ENCODE data around the gene CD209.
"Not testable (repeated sequence)": the region's sequence is repeated elsewhere in the genome, so short reads cannot be mapped to it uniquely, and the experiment has no call there.

CD209 gene, protein sequence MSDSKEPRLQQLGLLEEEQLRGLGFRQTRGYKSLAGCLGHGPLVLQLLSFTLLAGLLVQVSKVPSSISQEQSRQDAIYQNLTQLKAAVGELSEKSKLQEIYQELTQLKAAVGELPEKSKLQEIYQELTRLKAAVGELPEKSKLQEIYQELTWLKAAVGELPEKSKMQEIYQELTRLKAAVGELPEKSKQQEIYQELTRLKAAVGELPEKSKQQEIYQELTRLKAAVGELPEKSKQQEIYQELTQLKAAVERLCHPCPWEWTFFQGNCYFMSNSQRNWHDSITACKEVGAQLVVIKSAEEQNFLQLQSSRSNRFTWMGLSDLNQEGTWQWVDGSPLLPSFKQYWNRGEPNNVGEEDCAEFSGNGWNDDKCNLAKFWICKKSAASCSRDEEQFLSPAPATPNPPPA

DNA sequence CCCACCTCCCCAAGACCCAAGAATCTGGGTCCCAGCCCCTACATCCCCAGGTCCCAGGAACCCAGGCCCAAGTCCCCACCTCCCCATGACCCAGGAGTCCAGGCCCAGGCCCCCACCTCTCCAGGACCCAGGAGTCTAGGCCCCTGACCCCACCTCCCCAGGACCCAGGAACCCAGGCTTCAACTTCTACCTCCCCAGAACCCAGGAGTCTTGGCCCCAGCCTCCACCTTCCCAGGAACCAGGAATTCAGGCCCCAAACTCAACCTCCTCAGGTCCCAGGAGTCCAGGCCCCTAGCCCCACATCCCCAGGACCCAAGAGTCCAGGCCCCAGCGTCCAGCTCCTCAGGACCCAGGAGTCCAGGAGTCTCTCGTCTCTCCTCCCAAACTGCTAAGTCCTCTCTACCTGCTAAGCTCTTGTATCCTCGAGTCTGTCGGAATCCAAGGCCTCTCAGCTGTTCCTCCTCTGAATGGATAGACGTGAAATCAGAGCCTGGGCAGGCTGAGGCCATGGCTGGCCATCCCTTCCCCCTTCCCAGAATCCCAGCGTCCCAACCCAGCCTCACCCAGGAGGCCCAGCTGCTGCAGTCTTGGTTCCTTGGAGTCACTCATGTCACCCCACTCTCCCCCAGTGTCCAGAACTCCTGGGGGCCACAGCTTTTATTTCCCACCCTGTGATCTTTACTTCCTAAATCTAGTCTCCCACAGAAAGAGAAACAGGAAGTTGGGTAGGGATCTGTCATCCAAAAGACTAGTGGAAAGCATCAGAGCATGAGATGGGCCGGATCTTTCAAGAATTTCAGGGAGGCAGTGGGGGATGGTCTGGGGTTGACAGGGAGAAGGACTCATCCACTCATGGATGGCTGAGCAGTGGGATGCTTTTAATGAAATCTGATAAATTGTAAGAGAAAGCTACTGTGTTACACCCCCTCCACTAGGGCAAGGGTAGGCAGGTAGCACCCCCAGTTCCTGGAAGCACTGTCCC, at the start of gene CD209:
TSS of gene CD209 (minus strand) at position 632 of the 982 bp plus-strand sequence. CDS start at position 609, 23 bp downstream.
- in situ Hi-C loops (cut with MboI; ENCODE audit: low sequenced_read_pairs) = no loop called here
- Histone ChIP-seq H3K36me3 (replicated peaks) (no peaks in the 10 kb centered on the region), H3K4me3 (no peak within 1 kb of the TSS), H3K9me3 (no peaks in the 10 kb centered on the region), H3K4me1 (no peaks in the 10 kb centered on the region), H3K27me3 (ENCODE audit: low read depth) (no peaks in the 10 kb centered on the region)
- no peak for DNase-seq (ENCODE audit: low spot score in 2 of 2)

DNA sequence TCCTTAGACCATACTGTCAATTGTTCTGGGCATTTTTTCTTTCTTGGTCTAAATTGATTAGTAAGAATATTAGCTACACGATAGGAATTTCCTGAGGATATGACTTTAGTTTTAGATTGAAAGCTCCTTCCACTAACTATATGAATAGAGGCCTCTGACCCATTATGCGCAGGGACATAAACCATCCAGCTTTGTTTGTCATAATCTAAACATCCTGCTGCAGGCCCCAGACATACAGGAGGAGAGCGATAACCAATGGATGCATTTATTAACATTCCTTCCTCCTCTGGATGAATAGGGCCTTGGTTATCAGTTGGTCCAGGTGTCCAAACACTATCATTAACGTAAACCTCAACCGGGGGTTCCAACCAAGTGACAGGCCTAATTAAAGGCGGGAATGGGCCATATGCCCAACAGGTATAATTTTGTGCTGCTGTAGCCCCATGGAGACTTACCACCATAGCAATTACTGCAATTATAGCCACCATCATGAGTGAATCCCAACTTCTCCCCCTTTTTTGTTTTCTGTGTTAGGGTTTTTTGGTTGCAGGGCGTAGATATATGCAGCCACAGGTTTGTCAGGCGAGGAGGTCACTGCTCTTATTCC, 48.3 kb upstream of the CD209 start:
- Histone ChIP-seq H3K27me3 (ENCODE audit: low read depth) (peaks cover 2% of the 10 kb centered on the region; the same call in 1 of the 2 replicates), H3K36me3 (replicated peaks) (no peaks in the 10 kb centered on the region), H3K4me1 (peaks cover 16% of the 10 kb centered on the region), H3K9me3 (no peaks in the 10 kb centered on the region), H3K4me3 (no peak overlapping the region)
- in situ Hi-C loops (cut with MboI; ENCODE audit: low sequenced_read_pairs) = no loop called here
- no peak for DNase-seq (ENCODE audit: low spot score in 2 of 2)

DNA sequence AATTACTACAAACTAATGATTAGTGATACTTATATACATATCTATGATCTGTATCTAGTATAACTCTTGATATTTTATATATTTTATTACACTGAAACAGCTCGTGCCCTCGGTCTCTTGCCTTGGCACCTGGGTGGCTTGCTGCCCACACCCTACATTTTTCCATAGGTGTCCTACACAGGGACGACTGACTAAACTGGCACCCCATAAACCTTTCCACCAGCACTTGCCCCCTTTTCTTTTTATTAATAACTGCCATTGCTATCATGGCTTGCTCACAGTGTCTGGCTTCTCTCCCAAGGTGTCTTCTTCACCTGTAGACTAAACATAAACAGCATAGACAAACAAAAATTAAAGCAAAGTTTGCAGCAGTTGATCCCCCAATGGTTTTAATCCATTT, 46.2 kb upstream of the CD209 start:
- DNase-seq (ENCODE audit: low spot score in 2 of 2) = no peak
- H3K27me3 ChIP-seq (ENCODE audit: low read depth) = peaks cover 4% of the 10 kb centered on the region
- in situ Hi-C loops (cut with MboI; ENCODE audit: low sequenced_read_pairs) = no loop called here

DNA sequence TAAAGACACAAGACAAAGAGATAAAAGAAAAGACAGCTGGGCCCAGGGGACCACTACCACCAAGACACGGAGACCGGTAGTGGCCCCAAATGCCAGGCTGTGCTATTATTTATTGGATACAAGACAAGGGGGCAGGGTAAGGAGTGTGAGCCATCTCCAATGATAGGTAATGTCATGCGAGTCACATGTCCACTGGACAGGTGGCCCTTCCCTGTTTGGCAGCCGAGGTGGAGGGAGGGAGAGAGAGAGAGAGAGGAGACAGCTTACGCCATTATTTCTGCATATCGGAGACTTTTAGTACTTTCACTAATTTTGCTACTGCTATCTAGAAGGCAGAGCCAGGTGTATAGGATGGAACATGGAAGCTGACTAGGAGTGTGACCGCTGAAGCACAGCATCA, 45.4 kb upstream of the CD209 start:
- H3K4me3 ChIP-seq; H3K9me3 ChIP-seq; H3K36me3 ChIP-seq (replicated peaks); H3K27me3 ChIP-seq (ENCODE audit: low read depth); H3K4me1 ChIP-seq; DNase-seq (ENCODE audit: low spot score in 2 of 2); in situ Hi-C loops (cut with MboI; ENCODE audit: low sequenced_read_pairs): not testable (repeated sequence)

More for the DNA sequence above, 46.2 kb upstream of the CD209 start:
- no peaks in the 10 kb centered on the region for H3K36me3 ChIP-seq (replicated peaks)
- no peaks in the 10 kb centered on the region for H3K9me3 ChIP-seq
- peaks cover 5% of the 10 kb centered on the region for H3K4me1 ChIP-seq
- no peak overlapping the region for H3K4me3 ChIP-seq

DNA sequence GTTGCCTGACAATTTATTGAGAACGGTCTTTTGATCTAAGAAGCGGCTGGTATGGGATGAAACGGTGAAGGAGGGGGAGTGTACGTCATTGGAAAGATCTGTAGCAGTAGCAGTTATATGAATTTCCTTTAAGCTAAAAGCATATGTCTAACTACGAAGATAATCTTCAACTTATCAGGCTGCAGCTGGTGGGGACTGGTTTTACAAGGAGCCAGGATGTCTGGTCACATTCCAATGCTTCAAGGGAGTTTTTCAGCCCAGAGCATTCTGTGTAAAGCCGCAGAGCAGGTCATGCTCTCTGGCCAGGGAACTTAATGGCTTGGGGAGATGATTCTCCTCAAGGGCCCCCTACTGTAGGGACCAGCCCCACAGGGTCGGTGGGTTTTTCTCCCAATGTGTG, 44.9 kb upstream of the CD209 start:
- in situ Hi-C loops (cut with MboI; ENCODE audit: low sequenced_read_pairs) = no loop called here
- Histone ChIP-seq H3K36me3 (replicated peaks) (no peaks in the 10 kb centered on the region), H3K4me1 (no peaks in the 10 kb centered on the region), H3K27me3 (ENCODE audit: low read depth) (peaks cover 4% of the 10 kb centered on the region), H3K9me3 (no peaks in the 10 kb centered on the region), H3K4me3 (no peak overlapping the region)
- DNase-seq (ENCODE audit: low spot score in 2 of 2) = no peak

DNA sequence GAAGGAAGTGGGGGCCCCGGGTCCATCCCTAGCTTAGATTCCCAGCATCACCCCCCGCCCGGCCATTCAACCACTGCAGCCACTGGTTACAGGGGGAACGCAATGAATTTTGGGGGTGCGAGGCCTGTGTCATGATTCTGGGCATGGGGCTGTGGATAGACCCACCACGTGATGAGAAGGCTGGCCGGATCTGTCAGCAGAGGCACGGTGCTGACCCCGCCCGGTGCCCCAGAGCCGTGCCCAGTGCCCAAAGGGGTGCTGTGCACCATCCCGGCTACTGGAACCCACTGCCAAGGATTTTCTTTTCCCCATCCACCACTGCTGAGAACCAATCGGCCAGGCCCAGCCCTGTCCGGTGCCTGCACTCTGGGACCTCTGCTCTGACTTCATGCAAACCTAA, 43.1 kb upstream of the CD209 start:
- peaks cover 4% of the 10 kb centered on the region for H3K27me3 ChIP-seq (ENCODE audit: low read depth)
- H3K4me1 ChIP-seq = no peaks in the 10 kb centered on the region
- H3K9me3 ChIP-seq = no peaks in the 10 kb centered on the region
- H3K36me3 ChIP-seq (replicated peaks) = no peaks in the 10 kb centered on the region
- H3K4me3 ChIP-seq = no peak overlapping the region
- DNase-seq (ENCODE audit: low spot score in 2 of 2) = no peak
- in situ Hi-C loops (cut with MboI; ENCODE audit: low sequenced_read_pairs) = no loop called here

DNA sequence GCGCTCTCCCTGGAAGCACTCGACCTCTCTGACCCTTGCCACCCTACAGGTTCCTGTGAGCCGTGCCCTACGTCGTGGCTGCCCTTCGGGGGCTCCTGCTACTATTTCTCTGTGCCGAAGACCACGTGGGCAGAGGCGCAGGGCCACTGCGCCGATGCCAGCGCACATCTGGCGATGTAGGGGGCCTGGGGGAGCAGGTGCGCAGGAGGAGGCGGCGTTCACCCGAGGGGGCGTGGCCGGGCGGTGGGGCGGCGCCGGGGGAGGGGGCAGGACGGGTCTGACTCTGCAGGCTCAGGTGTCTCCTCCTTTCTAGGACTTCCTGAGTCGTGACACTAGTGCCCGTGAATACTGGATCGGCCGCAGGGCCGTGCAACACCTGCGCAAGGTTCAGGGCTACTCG, 42.1 kb upstream of the CD209 start:
- Histone ChIP-seq H3K4me3 (no peak overlapping the region), H3K27me3 (ENCODE audit: low read depth) (peaks cover 7% of the 10 kb centered on the region), H3K4me1 (no peaks in the 10 kb centered on the region), H3K36me3 (replicated peaks) (no peaks in the 10 kb centered on the region), H3K9me3 (peaks cover 2% of the 10 kb centered on the region; the same call in 1 of the 2 replicates)
- no peak for DNase-seq (ENCODE audit: low spot score in 2 of 2)
- in situ Hi-C loops (cut with MboI; ENCODE audit: low sequenced_read_pairs) = no loop called here

DNA sequence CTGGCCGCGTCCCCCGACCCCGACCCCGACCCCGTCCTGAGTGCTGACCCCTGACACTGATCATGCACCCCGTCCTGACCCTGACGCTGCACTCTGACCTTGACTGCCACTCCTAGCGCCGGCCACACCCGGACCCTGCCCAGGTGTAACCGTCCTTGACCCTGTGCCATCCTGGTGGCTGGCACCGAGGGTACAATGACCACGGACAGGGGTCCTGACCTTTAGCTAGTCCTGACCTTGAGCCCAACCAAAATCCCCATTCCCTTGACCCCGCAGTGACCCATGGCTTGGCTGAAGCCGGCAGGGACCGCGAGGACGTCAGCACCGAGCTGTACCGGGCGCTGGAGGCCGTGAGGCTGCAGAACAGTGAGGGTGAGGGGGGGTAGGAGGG, 41.6 kb upstream of the CD209 start:
- Histone ChIP-seq H3K4me1 (no peaks in the 10 kb centered on the region), H3K4me3 (no peak overlapping the region), H3K27me3 (ENCODE audit: low read depth) (peaks cover 9% of the 10 kb centered on the region), H3K9me3 (peaks cover 2% of the 10 kb centered on the region; the same call in 1 of the 2 replicates), H3K36me3 (replicated peaks) (no peaks in the 10 kb centered on the region)
- DNase-seq (ENCODE audit: low spot score in 2 of 2) = no peak
- in situ Hi-C loops (cut with MboI; ENCODE audit: low sequenced_read_pairs) = no loop called here

DNA sequence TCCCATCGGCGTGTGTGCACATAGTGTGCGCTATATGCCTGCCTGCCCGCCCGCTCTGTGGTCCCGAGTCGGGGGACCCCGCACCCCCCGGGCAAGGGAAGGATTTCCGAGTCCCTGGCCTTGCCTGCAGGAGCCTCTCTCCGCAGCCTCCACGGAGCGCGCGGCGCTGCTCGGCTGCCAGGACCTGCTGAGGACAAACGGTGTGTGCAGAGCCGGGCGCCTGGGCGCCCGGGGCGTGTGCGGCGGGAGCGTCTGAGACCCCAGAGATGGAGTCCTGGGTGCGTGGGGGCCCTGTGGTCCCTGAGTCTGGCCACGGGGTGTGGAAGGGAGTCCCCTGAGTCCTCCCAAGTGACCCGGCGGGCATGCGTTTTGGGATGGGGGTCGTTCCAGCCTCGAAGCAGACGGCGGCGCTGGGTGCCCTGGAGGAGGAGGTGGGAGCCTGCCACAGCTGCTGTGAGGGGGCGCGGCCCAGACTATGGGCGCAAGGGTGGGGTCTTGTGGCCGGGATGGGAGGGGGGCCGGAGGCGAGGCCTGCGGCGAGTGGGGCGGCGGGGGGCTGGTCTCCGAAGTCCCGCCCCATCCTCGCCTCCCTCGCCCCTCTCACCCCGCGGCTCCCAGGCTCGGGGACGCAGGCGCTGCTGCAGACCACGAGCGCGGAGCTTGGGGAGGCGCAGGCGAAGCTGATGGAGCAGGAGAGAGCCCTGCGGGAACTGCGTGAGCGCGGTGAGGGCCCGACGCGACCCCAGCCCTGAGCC, 41.0 kb upstream of the CD209 start:
- in situ Hi-C loops (cut with MboI; ENCODE audit: low sequenced_read_pairs) = no loop called here
- Histone ChIP-seq H3K9me3 (peaks cover 2% of the 10 kb centered on the region; the same call in 1 of the 2 replicates), H3K36me3 (replicated peaks) (no peaks in the 10 kb centered on the region), H3K27me3 (ENCODE audit: low read depth) (peaks cover 13% of the 10 kb centered on the region), H3K4me1 (no peaks in the 10 kb centered on the region), H3K4me3 (no peak overlapping the region)
- no peak for DNase-seq (ENCODE audit: low spot score in 2 of 2)

DNA sequence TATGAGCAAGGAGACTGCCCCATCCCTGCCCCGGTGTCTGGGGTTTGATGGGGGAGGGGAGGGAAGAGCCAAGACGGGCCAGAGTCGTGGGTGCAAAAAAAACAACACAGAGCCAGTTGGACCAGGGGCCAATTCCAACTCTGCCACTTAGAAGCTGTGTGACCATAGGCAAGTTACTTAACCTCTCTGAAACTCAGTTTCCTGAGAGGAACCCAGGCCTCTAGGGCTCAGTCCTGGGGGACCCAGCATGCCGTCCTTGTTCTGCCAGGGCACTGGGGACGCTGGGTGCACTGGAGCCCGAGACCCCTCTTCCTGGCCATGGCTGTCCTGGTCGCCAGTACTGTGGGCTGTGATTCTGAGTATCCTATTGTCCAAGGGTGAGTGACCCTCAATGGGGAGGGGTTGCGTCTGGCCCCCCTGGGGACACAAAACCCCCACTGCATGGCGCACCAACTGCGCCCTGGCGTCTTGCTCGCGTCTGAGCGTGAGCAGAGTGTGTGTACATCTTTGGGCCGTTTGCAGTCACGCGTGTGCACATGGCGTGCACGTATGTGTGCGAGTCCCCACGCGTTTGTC, 40.4 kb upstream of the CD209 start:
- Histone ChIP-seq H3K9me3 (peaks cover 2% of the 10 kb centered on the region; the same call in 1 of the 2 replicates), H3K4me3 (no peak overlapping the region), H3K27me3 (ENCODE audit: low read depth) (peaks cover 16% of the 10 kb centered on the region), H3K4me1 (no peaks in the 10 kb centered on the region), H3K36me3 (replicated peaks) (no peaks in the 10 kb centered on the region)
- no peak for DNase-seq (ENCODE audit: low spot score in 2 of 2)
- in situ Hi-C loops (cut with MboI; ENCODE audit: low sequenced_read_pairs) = no loop called here

DNA sequence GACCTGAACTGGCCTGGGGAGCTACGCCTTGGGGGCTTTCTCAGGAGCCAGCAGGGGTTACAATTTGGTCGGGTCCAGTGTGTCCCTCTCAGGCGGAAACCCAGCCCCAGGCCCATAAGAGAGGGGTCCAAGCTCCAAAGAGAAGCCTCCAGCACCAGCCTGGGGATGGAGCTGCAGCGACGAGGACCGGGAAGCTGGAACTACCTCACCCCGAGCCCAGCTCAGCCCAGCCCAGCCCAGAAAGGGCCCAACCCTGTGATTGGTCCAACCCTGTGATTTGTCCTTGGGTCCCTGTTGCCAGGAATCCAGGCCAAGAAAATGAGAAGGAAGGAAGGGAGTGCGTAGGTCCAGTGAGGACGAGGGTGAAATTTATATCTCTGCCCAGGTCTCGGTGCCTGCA, 39.8 kb upstream of the CD209 start:
- H3K27me3 ChIP-seq (ENCODE audit: low read depth) = peaks cover 21% of the 10 kb centered on the region
- H3K4me3 ChIP-seq = no peak overlapping the region
- in situ Hi-C loops (cut with MboI; ENCODE audit: low sequenced_read_pairs) = no loop called here
- H3K9me3 ChIP-seq = peaks cover 2% of the 10 kb centered on the region; the same call in 1 of the 2 replicates
- no peaks in the 10 kb centered on the region for H3K4me1 ChIP-seq
- no peaks in the 10 kb centered on the region for H3K36me3 ChIP-seq (replicated peaks)
- DNase-seq (ENCODE audit: low spot score in 2 of 2) = no peak

DNA sequence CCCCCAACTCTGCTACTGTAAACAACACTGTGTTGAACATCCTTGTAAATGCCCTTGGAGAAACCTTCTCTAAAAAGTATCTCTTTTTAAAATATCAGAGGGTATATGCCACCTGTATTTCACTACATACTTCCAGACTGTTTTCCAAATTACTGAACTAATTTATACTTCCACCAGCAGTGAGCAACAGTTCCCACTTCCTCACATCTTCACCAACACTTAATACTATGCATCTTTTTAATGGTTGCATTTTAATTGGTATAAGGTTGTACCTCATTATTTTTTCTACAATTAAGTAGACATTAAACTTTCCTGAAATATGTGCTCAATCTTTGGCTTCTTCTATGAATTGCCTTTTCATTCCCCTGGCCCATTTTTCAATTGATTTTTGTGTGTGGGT, 37.5 kb upstream of the CD209 start:
- DNase-seq (ENCODE audit: low spot score in 2 of 2) = no peak
- Histone ChIP-seq H3K4me3 (no peak overlapping the region), H3K36me3 (replicated peaks) (no peaks in the 10 kb centered on the region), H3K27me3 (ENCODE audit: low read depth) (peaks cover 41% of the 10 kb centered on the region), H3K4me1 (no peaks in the 10 kb centered on the region), H3K9me3 (peaks cover 2% of the 10 kb centered on the region; the same call in 1 of the 2 replicates)
- in situ Hi-C loops (cut with MboI; ENCODE audit: low sequenced_read_pairs) = no loop called here

DNA sequence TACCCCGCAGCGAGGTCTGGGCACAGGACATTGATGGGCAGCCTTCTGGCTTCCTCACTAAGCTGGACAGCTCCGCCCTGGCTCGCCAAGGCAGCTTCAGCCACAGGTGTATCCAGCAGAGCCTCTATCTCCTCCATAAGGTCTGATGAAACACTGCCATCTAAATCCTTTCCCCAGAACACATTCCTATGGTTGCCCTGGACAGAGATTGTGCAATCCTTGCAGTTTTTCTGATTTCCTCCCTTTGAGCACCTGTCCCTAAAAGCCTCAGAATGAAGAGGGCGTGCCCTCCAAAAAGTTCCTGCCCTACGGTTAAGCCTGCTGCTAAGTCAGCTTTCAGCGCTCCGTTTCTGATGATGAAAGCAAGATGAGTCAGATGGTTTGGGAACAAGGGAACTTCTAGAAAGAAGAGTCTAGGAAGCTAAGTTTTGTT, 36.7 kb upstream of the CD209 start:
- no peaks in the 10 kb centered on the region for H3K4me1 ChIP-seq
- H3K36me3 ChIP-seq (replicated peaks) = no peaks in the 10 kb centered on the region
- H3K4me3 ChIP-seq = no peak overlapping the region
- no peak for DNase-seq (ENCODE audit: low spot score in 2 of 2)
- H3K9me3 ChIP-seq = peaks cover 2% of the 10 kb centered on the region; the same call in 1 of the 2 replicates
- peaks cover 43% of the 10 kb centered on the region for H3K27me3 ChIP-seq (ENCODE audit: low read depth)
- in situ Hi-C loops (cut with MboI; ENCODE audit: low sequenced_read_pairs) = no loop called here

All from HAP-1 (cell line).